Heart left ventricle (tissue), 16 donors: ENCODE data around the gene GSPT1. TPM values are rescaled to one million over a fixed set of nuclear protein-coding genes. Genes with fewer than 3 reads are reported as not detected.

Experiments
- ATAC-seq, 4 donors: fragments of 200-7000 bp; cut with Tn5 transposase; one replicate each; pipeline ENCODE4 v1.9.1; 2020 to 2022; ENCODE audit warnings: moderate library complexity in 4 of 4, mild to moderate bottlenecking in 3 of 4, moderate number of reproducible peaks in 1 of 4
- DNase-seq, 5 donors: peaks; one replicate each; pipeline ENCODE4 v3.0.0-alpha.2; 2020
- H3K27ac ChIP-seq, 12 donors: fragments of 200-600 bp; sonication (generic) in 4 of 12; one replicate each; pipeline versions ENCODE4 v1.5.0 to v1.8.0; 2016 to 2022; ENCODE audit warnings: mild to moderate bottlenecking in 2 of 12
- H3K27me3 ChIP-seq, 9 donors: fragments of 200-600 bp; sonication (generic) in 2 of 9; one replicate each; pipeline versions ENCODE4 v1.5.1 to v1.8.0; 2016 to 2022; ENCODE audit warnings: mild to moderate bottlenecking in 3 of 9
- H3K36me3 ChIP-seq, 9 donors: fragments of 200-600 bp; sonication (generic) in 2 of 9; one replicate each; pipeline versions ENCODE4 v1.5.0 to v1.8.0; 2018 to 2022; ENCODE audit warnings: mild to moderate bottlenecking in 2 of 9
- H3K4me1 ChIP-seq, 12 donors: fragments of 200-600 bp; sonication (generic) in 4 of 12; one replicate each; pipeline versions ENCODE4 v1.5.0 to v1.8.0; 2016 to 2022; ENCODE audit warnings: mild to moderate bottlenecking in 3 of 12
- H3K4me3 ChIP-seq, 12 donors: fragments of 200-600 bp; sonication (generic) in 4 of 12; one replicate each; pipeline versions ENCODE4 v1.5.0 to v1.8.0; 2017 to 2022; ENCODE audit warnings: mild to moderate bottlenecking in 9 of 12, moderate library complexity in 4 of 12
- H3K9me3 ChIP-seq, 12 donors: fragments of 200-600 bp; sonication (generic) in 4 of 12; one replicate each; pipeline versions ENCODE4 v1.5.0 to v1.8.0; 2016 to 2022; ENCODE audit warnings: mild to moderate bottlenecking in 1 of 12
- POLR2A ChIP-seq, 2 donors: fragments of 450-650 bp; IDR thresholded peaks; one replicate each; pipeline ENCODE4 v1.6.1; 2017; ENCODE audit warnings: antibody characterized with exemption in 2 of 2, mild to moderate bottlenecking in 2 of 2, moderate library complexity in 2 of 2
- WGBS, 4 donors: extraction: QIAGEN DNeasy Blood & Tissue Kit in 2 of 4; methylation state at CpG; one replicate each; pipeline versions ENCODE4 v1.1.5 to v1.1.7; 2013 to 2018; 5-methylcytosine and 5-hydroxymethylcytosine counted together
- intact Hi-C, 10 donors: fragments of 100-400 bp; cut with DNase I; formaldehyde crosslinking; loops; one replicate each; pipeline versions ENCODE4 v1.11.1 to v1.14.2; 2022
- polyA plus RNA-seq, 2 donors: library from polyadenylated mRNA; stranded (reverse); fragments of 200-250 nt; gene quantifications; one replicate each; pipeline ENCODE4 v1.2.3, GENCODE V29; 2013
- total RNA-seq, 9 donors: library from RNA; depleted of rRNA in 2 of 9; stranded (reverse); fragments of >200 nt in 2 of 9; fragmentation: NEBNext Ultra II Directional in 3 of 9; extraction: Animal tissue kit (Norgen Biotek cat#: 25700) in 3 of 9; gene quantifications; one replicate each; pipeline versions ENCODE4 v1.1.0 to v1.2.4, GENCODE V29; 2016 to 2023
- TF ChIP-seq, protein P1 (sequence below), 12 donors: fragments of 200-600 bp; sonication (generic) in 4 of 12; IDR thresholded peaks; one replicate each; pipeline versions ENCODE4 v1.5.0 to v1.8.0; 2018 to 2022; ENCODE audit warnings: antibody characterized with exemption in 12 of 12, mild to moderate bottlenecking in 5 of 12
- donor health status: ischemic (EF 13 %, LVEDD 7.1; RV severe dilation, severe dysfunction).
- donor health status: healthy with polysubstance abuse.
- donor health status: DM: no; HTN: yes; CAD: no.
- donor health status: DM: no; HTN: no; CAD: no.
- donor health status: ischemic (EF 25% LVEDD 6.9; RV normal size, moderate dysfunction).
- donor health status: ischemic (EF 25% LVEDD 5.7; RV mildly dilated, moderate dysfunction).
- donor health status: healthy.
- donor health status: DM: yes; HTN: yes; CAD: no.
- donor health status: ischemic (EF 35%, LVEDD 5.7; RV mildly dilated, moderate dysfunction).
- donor health status: nonischemic (EF 11% LVEDD 7.7; RV severe dilation, severe dysfunction).
- donor health status: DM: yes; HTN: yes; CAD: no.
- donor health status: PGD.
- donor health status: ischemic (EF 29% LVEDD 5.4; RV normal size, mild dysfunction).
- donor health status: nonischemic (EF 23%, LVEDD 6.1; RV moderate dilation, normal function).

Gene GSPT1
- total and polyA plus RNA-seq, 11 donors, result 16.3 to 131 (median 91.1) TPM

- peak overlapping the region in 9 of 12 donors; percentile 72 to 94 (median 89) for H3K4me3 ChIP-seq
- intact Hi-C loops, result loop anchor here in 3 of 10 donors (5.0 to 10.0 kb wide), 2 partner anchors 59 to 61 kb away; partner anchors contain the start of gene RSL1D1 (in 3 of the 3)
- no peaks in the 10 kb centered on the region for H3K36me3 ChIP-seq
- peaks cover 4 to 59% (median 46%) of the 10 kb centered on the region in 12 donors for H3K4me1 ChIP-seq
- peak overlapping the region in 4 of 12 donors; percentile 94 to 96 (median 96) for H3K27ac ChIP-seq
- H3K9me3 ChIP-seq, result no peaks in the 10 kb centered on the region
- DNase-seq (no peak), ATAC-seq (no peak)
- WGBS, 4 donors, result 63 to 68% (median 64%) methylated on average over 12 of the region's 12 CpGs
- TF ChIP-seq, protein P1, sequence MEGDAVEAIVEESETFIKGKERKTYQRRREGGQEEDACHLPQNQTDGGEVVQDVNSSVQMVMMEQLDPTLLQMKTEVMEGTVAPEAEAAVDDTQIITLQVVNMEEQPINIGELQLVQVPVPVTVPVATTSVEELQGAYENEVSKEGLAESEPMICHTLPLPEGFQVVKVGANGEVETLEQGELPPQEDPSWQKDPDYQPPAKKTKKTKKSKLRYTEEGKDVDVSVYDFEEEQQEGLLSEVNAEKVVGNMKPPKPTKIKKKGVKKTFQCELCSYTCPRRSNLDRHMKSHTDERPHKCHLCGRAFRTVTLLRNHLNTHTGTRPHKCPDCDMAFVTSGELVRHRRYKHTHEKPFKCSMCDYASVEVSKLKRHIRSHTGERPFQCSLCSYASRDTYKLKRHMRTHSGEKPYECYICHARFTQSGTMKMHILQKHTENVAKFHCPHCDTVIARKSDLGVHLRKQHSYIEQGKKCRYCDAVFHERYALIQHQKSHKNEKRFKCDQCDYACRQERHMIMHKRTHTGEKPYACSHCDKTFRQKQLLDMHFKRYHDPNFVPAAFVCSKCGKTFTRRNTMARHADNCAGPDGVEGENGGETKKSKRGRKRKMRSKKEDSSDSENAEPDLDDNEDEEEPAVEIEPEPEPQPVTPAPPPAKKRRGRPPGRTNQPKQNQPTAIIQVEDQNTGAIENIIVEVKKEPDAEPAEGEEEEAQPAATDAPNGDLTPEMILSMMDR (IDR thresholded peaks at IDR 0.05), result no peak
- no peak for TF ChIP-seq POLR2A (IDR thresholded peaks at IDR 0.05)
- H3K27me3 ChIP-seq, result no peaks in the 10 kb centered on the region
These were observed 2.2 kb downstream of the GSPT1 start for GRCh38 chr16:11913425-11914079.

DNA sequence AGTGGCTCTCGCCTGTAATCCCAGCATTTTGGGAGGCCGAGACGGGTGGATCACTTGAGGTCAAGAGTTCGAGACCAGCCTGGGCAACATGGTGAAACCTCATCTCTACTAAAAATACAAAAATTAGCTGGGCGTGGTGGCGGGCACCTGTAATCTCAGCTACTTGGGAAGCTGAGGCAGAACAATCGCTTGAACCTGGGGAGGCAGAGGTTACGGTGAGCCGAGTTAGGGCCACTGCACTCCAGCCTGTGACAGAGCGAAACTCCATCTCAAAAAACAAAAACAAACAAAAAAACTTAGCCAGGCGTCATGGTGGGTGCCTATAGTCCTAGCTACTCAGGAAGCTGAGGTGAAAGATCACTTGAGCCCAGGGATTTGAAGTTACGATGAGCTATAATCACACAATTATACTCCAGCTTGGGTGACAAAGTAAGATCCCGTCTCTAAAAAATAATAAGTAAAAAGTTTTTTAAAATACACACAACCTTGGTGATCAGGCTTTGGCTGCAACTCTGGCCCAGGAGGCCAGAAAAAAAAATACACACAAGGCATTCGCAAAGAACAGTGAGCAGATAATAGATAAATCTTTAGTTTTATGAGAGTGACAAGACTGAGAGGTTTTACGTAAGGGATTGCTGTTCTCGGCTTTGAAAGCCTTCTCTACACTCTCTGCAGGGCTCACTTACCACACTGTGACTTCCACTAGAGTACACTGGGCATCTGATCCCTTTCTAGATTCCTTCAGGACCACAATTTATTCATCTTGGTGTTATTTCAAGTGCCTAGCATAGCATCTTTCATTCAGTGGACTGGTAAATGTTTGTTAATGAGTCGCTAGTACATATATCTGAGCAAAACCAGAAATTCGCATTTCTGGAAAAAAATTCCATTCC is 5.9 kb downstream of the GSPT1 start:
- Histone ChIP-seq H3K27ac (peak overlapping the region in 1 of 12 donors; percentile 76), H3K27me3 (no peaks in the 10 kb centered on the region), H3K9me3 (no peaks in the 10 kb centered on the region), H3K36me3 (peaks cover 0 to 16% (median 0%) of the 10 kb centered on the region in 9 donors), H3K4me3 (no peak overlapping the region), H3K4me1 (peaks cover 4 to 62% (median 43%) of the 10 kb centered on the region in 12 donors)
- intact Hi-C loops, result loop anchor here in 3 of 10 donors (5.0 to 10.0 kb wide), 2 partner anchors 55 to 58 kb away; partner anchors contain the start of gene RSL1D1 (in 3 of the 3)
- no peak for DNase-seq
- ATAC-seq, result peak in 3 of 4 donors; percentile 32 to 51 (median 32)
- no peak for TF ChIP-seq POLR2A (IDR thresholded peaks at IDR 0.05)
- TF ChIP-seq, protein P1 (IDR thresholded peaks at IDR 0.05), result no peak
- 71 to 84% (median 75%) methylated on average over 18 of the region's 18 CpGs for WGBS, 4 donors

GRCh38 chr16:11907160-11907970 is 8.4 kb downstream of the GSPT1 start:
- TF ChIP-seq, protein P1 (IDR thresholded peaks at IDR 0.05), result no peak
- TF ChIP-seq POLR2A (IDR thresholded peaks at IDR 0.05), result no peak
- 91 to 94% (median 93%) methylated on average over 8 of the region's 8 CpGs for WGBS, 4 donors
- no peaks in the 10 kb centered on the region for H3K27me3 ChIP-seq
- no peak overlapping the region for H3K27ac ChIP-seq
- H3K9me3 ChIP-seq, result no peaks in the 10 kb centered on the region
- peaks cover 0 to 39% (median 23%) of the 10 kb centered on the region in 12 donors for H3K4me1 ChIP-seq
- DNase-seq, result no peak
- intact Hi-C loops, result loop anchor here in 1 of 10 donors (2.0 kb wide), 1 partner anchor 109 kb away; no protein-coding TSS in a partner anchor
- H3K4me3 ChIP-seq, result no peak overlapping the region
- no peak for ATAC-seq
- peaks cover 0 to 16% (median 0%) of the 10 kb centered on the region in 9 donors for H3K36me3 ChIP-seq
